CD14-positive monocyte (primary cell): Measurements from ENCODE around the gene CARD8. TPM values are rescaled to one million over a fixed set of nuclear protein-coding genes. Genes with fewer than 3 reads are reported as not detected.
A peak's percentile ranks its signal among the peaks of the same experiment; 100 is the strongest.

Experiments
- DNase-seq, 3 donors: peaks; one replicate each; pipeline ENCODE4 v3.0.0-alpha.2; 2011 to 2022
- H2AFZ ChIP-seq: 2 replicates; pipeline ENCODE4 v1.6.0; 2012; ENCODE audit warnings: mild to moderate bottlenecking, low read depth, low read length, inconsistent platforms; ENCODE audit not compliant: insufficient read depth, poor library complexity, severe bottlenecking
- H3K27ac ChIP-seq, 2 donors: 1 replicate in 1 of 2; 2 replicates in 1 of 2; pipeline ENCODE4 v1.5.1; 2012 to 2013; ENCODE audit warnings: low read length in 2 of 2, control low read depth in 1 of 2, inconsistent platforms in 1 of 2, low read depth in 1 of 2, mild to moderate bottlenecking in 1 of 2
- H3K27me3 ChIP-seq, 2 donors: one replicate each; pipeline versions ENCODE4 v1.6.0 to v1.6.1; 2011 to 2013; ENCODE audit warnings: low read length in 2 of 2; ENCODE audit not compliant: control insufficient read depth in 2 of 2, insufficient read depth in 2 of 2
- H3K36me3 ChIP-seq, 2 donors: replicated peaks in 1 of 2; 1 replicate in 1 of 2; 2 replicates in 1 of 2; pipeline versions ENCODE4 v1.5.1 to v1.6.1; 2012 to 2013; ENCODE audit warnings: low read length in 2 of 2, control low read depth in 1 of 2, inconsistent platforms in 1 of 2, mild to moderate bottlenecking in 1 of 2; ENCODE audit not compliant: insufficient read depth in 2 of 2, control insufficient read depth in 1 of 2
- H3K4me1 ChIP-seq, 2 donors: 1 replicate in 1 of 2; 2 replicates in 1 of 2; pipeline versions ENCODE4 v1.5.1 to v1.6.1; 2012 to 2013; ENCODE audit warnings: low read length in 2 of 2, control low read depth in 1 of 2, inconsistent platforms in 1 of 2, mild to moderate bottlenecking in 1 of 2, moderate library complexity in 1 of 2; ENCODE audit not compliant: insufficient read depth in 2 of 2, control insufficient read depth in 1 of 2
- H3K4me2 ChIP-seq: replicated peaks from 2 replicates; pipeline ENCODE3; 2012; ENCODE audit warnings: low read length, moderate library complexity, mild to moderate bottlenecking; ENCODE audit not compliant: poor library complexity, severe bottlenecking; ENCODE audit errors: extremely low read depth
- H3K4me3 ChIP-seq, 3 experiments: fragments of 200-600 bp in 1 of 3; sonication (generic) in 1 of 3; replicated peaks in 1 of 3; 1 replicate in 2 of 3; 2 replicates in 1 of 3; pipeline ENCODE4 v1.5.1; 2011 to 2013; ENCODE audit warnings: low read length in 3 of 3, mild to moderate bottlenecking in 3 of 3, control low read depth in 2 of 3, low read depth in 2 of 3, inconsistent platforms in 1 of 3, moderate library complexity in 1 of 3
- H3K79me2 ChIP-seq: 2 replicates; pipeline ENCODE4 v1.6.0; 2012; ENCODE audit warnings: mild to moderate bottlenecking, control low read depth, inconsistent platforms, low read length, moderate library complexity; ENCODE audit not compliant: insufficient read depth
- H3K9ac ChIP-seq: 2 replicates; pipeline ENCODE4 v1.6.0; 2017; ENCODE audit warnings: low read length, mild to moderate bottlenecking; ENCODE audit not compliant: insufficient read depth, poor library complexity, severe bottlenecking
- H3K9me3 ChIP-seq, 2 donors: replicated peaks in 1 of 2; 1 replicate in 1 of 2; 2 replicates in 1 of 2; pipeline versions ENCODE4 v1.5.1 to v1.6.1; 2012 to 2013; ENCODE audit warnings: low read length in 2 of 2, control low read depth in 1 of 2; ENCODE audit not compliant: control insufficient read depth in 1 of 2, insufficient read depth in 1 of 2
- H4K20me1 ChIP-seq: 2 replicates; pipeline ENCODE4 v1.6.0; 2012; ENCODE audit warnings: mild to moderate bottlenecking, low read length, control low read depth, moderate library complexity; ENCODE audit not compliant: insufficient read depth
- H3K27ac Mint-ChIP-seq, 7 donors: one replicate each; pipeline ENCODE4 v1.8.0; 2020; ENCODE audit warnings: mild to moderate bottlenecking in 7 of 7, mixed read lengths in 7 of 7, moderate library complexity in 6 of 7, inconsistent platforms in 2 of 7
- H3K27me3 Mint-ChIP-seq, 3 donors: one replicate each; pipeline ENCODE4 v1.8.0; 2021 to 2022; ENCODE audit warnings: low read depth in 3 of 3, mild to moderate bottlenecking in 3 of 3, mixed read lengths in 3 of 3, moderate library complexity in 3 of 3, inconsistent platforms in 1 of 3
- H3K36me3 Mint-ChIP-seq, 2 donors: one replicate each; pipeline ENCODE4 v1.8.0; 2020; ENCODE audit warnings: mixed read lengths in 2 of 2, inconsistent platforms in 1 of 2, mild to moderate bottlenecking in 1 of 2
- H3K4me1 Mint-ChIP-seq: one replicate; pipeline ENCODE4 v1.8.0; 2020; ENCODE audit warnings: mild to moderate bottlenecking, mixed read lengths
- H3K4me3 Mint-ChIP-seq, 2 donors: one replicate each; pipeline ENCODE4 v1.8.0; 2020; ENCODE audit warnings: mild to moderate bottlenecking in 2 of 2, mixed read lengths in 2 of 2, moderate library complexity in 1 of 2
- H3K9me3 Mint-ChIP-seq, 7 donors: one replicate each; pipeline ENCODE4 v1.8.0; 2020 to 2022; ENCODE audit warnings: mixed read lengths in 7 of 7, mild to moderate bottlenecking in 6 of 7, moderate library complexity in 6 of 7, inconsistent platforms in 2 of 7
- WGBS: methylation state at CpG from one replicate; pipeline ENCODE4 v1.1.5; 2013; ENCODE audit warnings: missing lambda C conversion rate; ENCODE audit not compliant: insufficient coverage; 5-methylcytosine and 5-hydroxymethylcytosine counted together
- intact Hi-C, 2 donors: fragments of 100-400 bp; cut with micrococcal nuclease; formaldehyde crosslinking; loops; one replicate each; pipeline versions ENCODE4 v1.15.0 to v1.15.1; 2023
- polyA plus RNA-seq, 3 donors: library from polyadenylated mRNA; depleted of rRNA in 1 of 3; unstranded in 2 of 3; stranded (reverse) in 1 of 3; fragments of 300-500 nt in 2 of 3; fragments of >200 nt in 1 of 3; fragmentation: Illumina TruSeq in 2 of 3; gene quantifications; 1 replicate in 2 of 3; 2 replicates in 1 of 3; pipeline ENCODE4 v1.2.3, GENCODE V29; 2012 to 2021
- TF ChIP-seq, protein P1 (sequence below): fragments of 200-600 bp; IDR thresholded peaks from one replicate; pipeline ENCODE4 v1.8.0; 2022; ENCODE audit warnings: antibody characterized with exemption, mild to moderate bottlenecking

The CARD8 gene
- polyA plus RNA-seq, 3 donors, result 76.4 to 122 (median 90.9) TPM

GRCh38 chr19:48203222-48203793 is 52.4 kb downstream of the CARD8 start:
- H3K9me3 ChIP-seq, result peaks cover 0 to 8% of the 10 kb centered on the region in 2 donors
- intact Hi-C loops, result loop anchor here in 1 of 2 donors (5.0 kb wide), 1 partner anchor 59 kb away; no protein-coding TSS in a partner anchor
- Mint-ChIP-seq H3K4me3 (peak overlapping the region in 1 of 2 donors; percentile 54), H3K27me3 (peaks cover 0 to 3% (median 2%) of the 10 kb centered on the region in 3 donors), H3K4me1 (peaks cover 17% of the 10 kb centered on the region), H3K9me3 (peaks cover 0 to 14% (median 7%) of the 10 kb centered on the region in 7 donors), H3K36me3 (peaks cover 0 to 3% of the 10 kb centered on the region in 2 donors), H3K27ac (no peak overlapping the region)
- H3K4me3 ChIP-seq, result peak overlapping the region; percentile 60 to 82 (median 63)
- peaks cover 22 to 33% of the 10 kb centered on the region in 2 donors for H3K4me1 ChIP-seq
- no peaks in the 10 kb centered on the region for H3K27me3 ChIP-seq
- peak overlapping the region; percentile 91 for H2AFZ ChIP-seq
- H3K79me2 ChIP-seq, result peaks cover 11% of the 10 kb centered on the region
- peak overlapping the region; percentile 19 to 75 for H3K27ac ChIP-seq
- WGBS, result 35% methylated on average over 4 of the region's 5 CpGs
- H3K4me2 ChIP-seq, result peak overlapping the region; percentile 88
- peak overlapping the region; percentile 62 for H3K9ac ChIP-seq
- TF ChIP-seq, protein P1, sequence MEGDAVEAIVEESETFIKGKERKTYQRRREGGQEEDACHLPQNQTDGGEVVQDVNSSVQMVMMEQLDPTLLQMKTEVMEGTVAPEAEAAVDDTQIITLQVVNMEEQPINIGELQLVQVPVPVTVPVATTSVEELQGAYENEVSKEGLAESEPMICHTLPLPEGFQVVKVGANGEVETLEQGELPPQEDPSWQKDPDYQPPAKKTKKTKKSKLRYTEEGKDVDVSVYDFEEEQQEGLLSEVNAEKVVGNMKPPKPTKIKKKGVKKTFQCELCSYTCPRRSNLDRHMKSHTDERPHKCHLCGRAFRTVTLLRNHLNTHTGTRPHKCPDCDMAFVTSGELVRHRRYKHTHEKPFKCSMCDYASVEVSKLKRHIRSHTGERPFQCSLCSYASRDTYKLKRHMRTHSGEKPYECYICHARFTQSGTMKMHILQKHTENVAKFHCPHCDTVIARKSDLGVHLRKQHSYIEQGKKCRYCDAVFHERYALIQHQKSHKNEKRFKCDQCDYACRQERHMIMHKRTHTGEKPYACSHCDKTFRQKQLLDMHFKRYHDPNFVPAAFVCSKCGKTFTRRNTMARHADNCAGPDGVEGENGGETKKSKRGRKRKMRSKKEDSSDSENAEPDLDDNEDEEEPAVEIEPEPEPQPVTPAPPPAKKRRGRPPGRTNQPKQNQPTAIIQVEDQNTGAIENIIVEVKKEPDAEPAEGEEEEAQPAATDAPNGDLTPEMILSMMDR, result no peak
- DNase-seq, result no peak
- H3K36me3 ChIP-seq, result no peaks in the 10 kb centered on the region
- H4K20me1 ChIP-seq, result no peaks in the 10 kb centered on the region

DNA sequence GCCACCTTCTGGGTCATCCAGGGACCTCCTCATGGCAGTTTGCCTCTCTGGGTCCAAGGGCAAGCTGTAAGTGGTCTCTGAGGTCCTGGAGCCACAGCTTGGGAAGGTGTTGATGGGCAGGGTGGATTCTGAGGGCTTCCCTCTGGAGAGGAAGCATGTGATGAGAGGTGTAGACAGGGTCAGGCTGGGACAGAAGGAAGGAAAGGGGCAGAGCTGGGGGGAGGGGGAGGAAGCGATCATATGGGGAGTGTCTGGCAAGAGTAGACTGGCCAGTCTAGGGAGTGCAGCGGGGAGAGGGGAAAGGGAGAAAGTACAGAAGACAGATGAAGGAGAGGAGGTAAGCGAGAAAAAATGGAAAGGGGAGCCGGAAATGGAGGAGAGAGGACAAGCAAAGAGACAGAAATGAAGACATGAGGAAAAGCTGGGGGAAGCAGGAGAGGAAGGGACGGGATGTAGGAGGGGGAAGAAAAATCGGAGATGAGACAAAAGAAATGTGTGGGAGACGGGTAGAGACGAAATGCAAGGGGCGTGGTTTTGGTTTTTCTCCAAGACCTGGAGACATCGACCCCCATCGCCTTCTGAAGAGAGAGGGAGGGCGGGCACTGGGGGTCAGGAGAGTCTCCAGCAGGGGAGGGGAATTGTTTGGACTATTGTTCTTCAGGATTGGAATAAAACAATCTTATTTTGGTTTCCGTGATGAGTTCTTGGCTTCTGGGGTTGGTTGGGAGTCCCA is 58.6 kb downstream of the CARD8 start:
- WGBS, result 77% methylated on average over 12 of the region's 13 CpGs
- Histone ChIP-seq H3K36me3 (no peaks in the 10 kb centered on the region), H3K4me2 (no peak overlapping the region), H3K9ac (peak overlapping the region; percentile 2), H3K79me2 (no peaks in the 10 kb centered on the region), H3K4me3 (no peak overlapping the region), H4K20me1 (no peaks in the 10 kb centered on the region), H3K9me3 (no peaks in the 10 kb centered on the region), H2AFZ (no peak overlapping the region), H3K27ac (no peak overlapping the region), H3K4me1 (no peaks in the 10 kb centered on the region), H3K27me3 (peaks cover 0 to 7% of the 10 kb centered on the region in 2 donors)
- no peaks in the 10 kb centered on the region for H3K9me3 Mint-ChIP-seq
- peaks cover 10% of the 10 kb centered on the region for H3K4me1 Mint-ChIP-seq
- peaks cover 5 to 8% (median 7%) of the 10 kb centered on the region in 3 donors for H3K27me3 Mint-ChIP-seq
- no peak for DNase-seq
- intact Hi-C loops, result no loop called here
- peak overlapping the region in 1 of 2 donors; percentile 5 for H3K4me3 Mint-ChIP-seq
- peaks cover 0 to 3% of the 10 kb centered on the region in 2 donors for H3K36me3 Mint-ChIP-seq
- TF ChIP-seq, protein P1, result no peak
- peak overlapping the region in 3 of 7 donors; percentile 0 to 36 (median 23) for H3K27ac Mint-ChIP-seq
